ENCODE results near the gene FCGR3B. TPM values are rescaled to one million over a fixed set of nuclear protein-coding genes. Genes with fewer than 3 reads are reported as not detected.
"Not testable (repeated sequence)": the region's sequence is repeated elsewhere in the genome, so short reads cannot be mapped to it uniquely, and the experiment has no call there.

FCGR3B gene
- polyA plus RNA-seq, 1 donor from 2014 or later: 0.18 TPM

DNA sequence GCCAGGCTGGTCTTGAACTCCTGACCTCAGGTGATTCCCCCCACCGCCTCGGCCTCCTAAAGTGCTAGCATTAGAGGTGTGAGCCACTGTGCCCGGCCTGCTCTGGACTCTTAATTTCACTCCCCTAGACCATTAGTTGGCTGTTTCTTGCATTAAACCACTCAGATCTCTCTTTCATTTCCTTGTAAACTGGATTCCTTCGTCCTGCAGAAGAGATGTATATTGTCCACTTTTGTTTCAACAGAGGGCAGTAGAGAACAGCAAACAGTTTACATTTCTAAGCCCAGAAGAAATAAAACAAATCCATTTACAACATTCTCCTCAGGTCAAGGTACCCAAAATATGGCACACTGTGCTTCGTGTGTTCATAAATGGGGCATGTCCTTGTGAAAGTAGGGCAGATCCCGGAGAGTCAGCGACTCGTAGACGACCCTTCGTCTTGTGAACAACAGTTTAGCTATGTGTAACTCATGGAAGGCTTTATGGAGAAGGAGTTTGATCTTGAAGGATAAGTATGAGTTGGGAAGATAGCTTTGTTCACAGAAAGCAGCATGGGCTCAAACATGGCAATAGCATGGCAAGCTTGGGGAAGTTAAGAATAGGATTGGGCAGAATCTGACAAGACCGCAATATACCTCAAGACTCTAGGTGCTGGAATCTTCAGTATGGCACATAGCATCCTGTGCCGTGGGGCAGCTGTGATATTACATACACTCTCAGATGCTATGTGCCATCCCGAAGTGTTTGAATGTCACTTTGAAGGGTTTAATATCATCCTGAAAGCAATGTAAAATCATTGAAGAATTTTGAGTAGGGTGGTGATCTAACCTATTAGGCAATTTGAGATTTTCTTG, 16.8 kb upstream of the FCGR3B start:
- H3K4me3 Mint-ChIP-seq, H3K27ac Mint-ChIP-seq, H3K27me3 Mint-ChIP-seq, H3K36me3 Mint-ChIP-seq, H3K9me3 Mint-ChIP-seq: not testable (repeated sequence)
- peaks cover 10 to 18% (median 11%) of the 10 kb centered on the region in 3 donors for H3K4me1 Mint-ChIP-seq

DNA sequence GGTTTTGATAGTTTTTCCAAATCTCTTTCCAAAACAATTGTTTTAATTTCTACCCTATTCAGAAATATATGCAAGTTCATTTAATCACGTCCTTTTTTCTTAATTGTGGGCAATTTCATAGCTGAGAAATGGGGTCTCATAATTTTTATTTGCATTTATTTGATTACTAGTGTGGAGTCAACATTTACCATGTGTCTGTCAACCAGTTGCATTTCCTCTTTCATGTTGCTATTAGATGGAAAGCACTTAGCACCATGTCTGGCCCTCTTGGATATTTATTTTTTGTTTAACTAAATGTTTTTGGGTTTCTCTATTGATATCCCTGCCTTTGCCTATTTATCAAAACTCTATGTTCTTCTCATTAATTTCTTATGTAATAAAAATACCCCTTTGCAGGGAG, 13.9 kb upstream of the FCGR3B start:
- Mint-ChIP-seq H3K4me1 (peaks cover 16 to 24% (median 17%) of the 10 kb centered on the region in 3 donors), H3K4me3 (peak overlapping the region in 1 of 4 donors; percentile 9)
- H3K27ac Mint-ChIP-seq, H3K36me3 Mint-ChIP-seq, H3K9me3 Mint-ChIP-seq, H3K27me3 Mint-ChIP-seq: not testable (repeated sequence)

GRCh38 chr1:161643481-161644208, 12.7 kb upstream of the FCGR3B start:
- H3K4me1 Mint-ChIP-seq: peaks cover 14 to 24% (median 16%) of the 10 kb centered on the region in 3 donors
- H3K27me3 Mint-ChIP-seq, H3K36me3 Mint-ChIP-seq, H3K4me3 Mint-ChIP-seq, H3K27ac Mint-ChIP-seq, H3K9me3 Mint-ChIP-seq: not testable (repeated sequence)

DNA sequence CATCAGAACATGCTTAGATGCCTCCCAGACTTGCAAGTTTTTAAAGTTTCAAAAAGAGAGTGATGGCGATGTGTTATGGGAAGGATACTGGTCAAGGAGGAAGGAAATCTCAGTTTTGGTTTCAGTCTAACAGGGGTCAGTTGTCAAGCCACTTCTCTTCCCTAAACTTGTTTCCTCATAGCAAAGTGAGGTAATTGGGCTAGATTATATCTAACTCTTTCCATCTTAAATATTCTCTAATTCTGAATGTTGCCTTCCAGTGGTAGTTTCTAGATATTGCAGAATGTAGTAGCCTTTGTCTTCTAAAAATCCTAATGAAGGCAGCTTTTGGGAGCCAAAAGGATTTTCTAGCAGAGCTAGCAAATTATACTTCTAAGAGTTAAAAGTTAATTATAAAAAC, 11.7 kb upstream of the FCGR3B start:
- Mint-ChIP-seq H3K4me3 (peak overlapping the region; percentile 12 to 74 (median 60)), H3K4me1 (peaks cover 12 to 22% (median 13%) of the 10 kb centered on the region in 3 donors)
- H3K27ac Mint-ChIP-seq, H3K36me3 Mint-ChIP-seq, H3K9me3 Mint-ChIP-seq, H3K27me3 Mint-ChIP-seq: not testable (repeated sequence)

DNA sequence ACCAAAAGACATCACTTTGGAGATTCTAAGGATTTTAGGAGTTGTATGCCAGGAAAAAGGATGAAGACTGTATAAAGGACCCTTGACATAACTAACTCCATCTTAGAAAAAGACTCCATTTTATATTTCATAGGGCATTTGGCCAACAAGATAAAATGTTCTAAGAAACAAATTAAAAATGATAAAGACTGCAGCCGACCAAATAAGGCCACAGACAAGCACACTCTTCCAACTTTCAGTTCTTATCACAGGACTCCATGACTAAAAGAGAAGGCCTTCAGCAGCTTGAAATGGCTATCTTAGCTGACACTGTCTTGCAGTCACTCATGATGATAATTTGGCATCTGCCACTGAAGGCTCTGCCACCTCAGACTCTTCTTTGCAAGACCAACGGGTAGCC, 8.2 kb upstream of the FCGR3B start:
- peaks cover 11 to 19% (median 12%) of the 10 kb centered on the region in 3 donors for H3K4me1 Mint-ChIP-seq
- not testable (repeated sequence) for H3K27me3 Mint-ChIP-seq, H3K4me3 Mint-ChIP-seq, H3K27ac Mint-ChIP-seq, H3K36me3 Mint-ChIP-seq, H3K9me3 Mint-ChIP-seq

- not testable (repeated sequence) for H3K27me3 Mint-ChIP-seq, H3K36me3 Mint-ChIP-seq, H3K27ac Mint-ChIP-seq, H3K4me3 Mint-ChIP-seq, H3K9me3 Mint-ChIP-seq
- peaks cover 10 to 17% (median 12%) of the 10 kb centered on the region in 3 donors for H3K4me1 Mint-ChIP-seq
Measured at GRCh38 chr1:161638251-161638993, 7.4 kb upstream of the FCGR3B start.

GRCh38 chr1:161636976-161637375, 6.0 kb upstream of the FCGR3B start:
- not testable (repeated sequence) for H3K9me3 Mint-ChIP-seq, H3K36me3 Mint-ChIP-seq, H3K27me3 Mint-ChIP-seq, H3K27ac Mint-ChIP-seq, H3K4me1 Mint-ChIP-seq, H3K4me3 Mint-ChIP-seq

GRCh38 chr1:161636189-161636782, 5.3 kb upstream of the FCGR3B start:
- H3K36me3 Mint-ChIP-seq, H3K9me3 Mint-ChIP-seq, H3K27ac Mint-ChIP-seq, H3K4me3 Mint-ChIP-seq, H3K4me1 Mint-ChIP-seq, H3K27me3 Mint-ChIP-seq: not testable (repeated sequence)

GRCh38 chr1:161634993-161635392, 4.0 kb upstream of the FCGR3B start:
- H3K36me3 Mint-ChIP-seq: not testable (repeated sequence)

GRCh38 chr1:161630128-161630742, 741 bp downstream of the FCGR3B start:
- H3K27ac Mint-ChIP-seq: not testable (repeated sequence)

More at GRCh38 chr1:161634993-161635392, 4.0 kb upstream of the FCGR3B start:
- not testable (repeated sequence) for H3K4me1 Mint-ChIP-seq, H3K4me3 Mint-ChIP-seq, H3K27ac Mint-ChIP-seq, H3K27me3 Mint-ChIP-seq, H3K9me3 Mint-ChIP-seq

DNA sequence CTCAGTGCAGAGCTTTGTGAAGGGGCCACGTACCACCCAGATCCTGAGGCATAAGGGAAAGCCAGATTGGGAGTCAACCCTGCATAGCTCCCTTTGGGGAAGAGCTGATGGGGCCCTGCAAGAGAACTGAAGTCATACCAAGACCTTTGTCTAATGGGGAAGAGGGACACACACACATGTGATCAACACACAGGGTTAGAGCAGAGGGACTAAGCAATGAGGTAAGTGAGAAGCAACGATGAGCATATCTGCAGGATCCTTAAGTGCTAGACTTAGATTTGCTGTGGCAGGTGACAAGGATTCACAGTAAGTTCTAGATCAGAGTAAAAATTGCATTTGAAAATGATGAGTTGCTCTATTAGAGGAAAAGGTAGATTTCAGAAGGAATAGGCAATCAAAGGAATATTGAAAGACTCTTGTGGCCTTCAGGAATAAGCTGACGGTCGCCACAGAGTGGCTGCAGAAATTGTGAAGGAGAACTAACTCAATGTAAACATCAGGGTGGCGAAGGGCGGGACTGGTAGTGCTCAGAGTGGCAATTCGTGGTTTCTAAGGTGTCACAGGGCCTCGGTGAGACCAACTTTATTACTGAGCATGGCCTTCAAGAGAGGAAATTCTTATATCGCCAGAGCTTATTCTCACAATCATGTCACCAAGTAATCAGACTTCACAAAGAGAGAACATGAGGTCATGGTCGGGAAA, 4.4 kb downstream of the FCGR3B start:
- Mint-ChIP-seq H3K27ac (peak overlapping the region in 2 of 3 donors; percentile 3 to 36), H3K4me1 (peaks cover 9 to 27% (median 22%) of the 10 kb centered on the region in 3 donors), H3K4me3 (peak overlapping the region in 2 of 4 donors; percentile 7 to 23)
- H3K36me3 Mint-ChIP-seq, H3K27me3 Mint-ChIP-seq, H3K9me3 Mint-ChIP-seq: not testable (repeated sequence)

More at GRCh38 chr1:161630128-161630742, 741 bp downstream of the FCGR3B start:
- H3K27me3 Mint-ChIP-seq, H3K36me3 Mint-ChIP-seq, H3K4me3 Mint-ChIP-seq, H3K9me3 Mint-ChIP-seq, H3K4me1 Mint-ChIP-seq: not testable (repeated sequence)

DNA sequence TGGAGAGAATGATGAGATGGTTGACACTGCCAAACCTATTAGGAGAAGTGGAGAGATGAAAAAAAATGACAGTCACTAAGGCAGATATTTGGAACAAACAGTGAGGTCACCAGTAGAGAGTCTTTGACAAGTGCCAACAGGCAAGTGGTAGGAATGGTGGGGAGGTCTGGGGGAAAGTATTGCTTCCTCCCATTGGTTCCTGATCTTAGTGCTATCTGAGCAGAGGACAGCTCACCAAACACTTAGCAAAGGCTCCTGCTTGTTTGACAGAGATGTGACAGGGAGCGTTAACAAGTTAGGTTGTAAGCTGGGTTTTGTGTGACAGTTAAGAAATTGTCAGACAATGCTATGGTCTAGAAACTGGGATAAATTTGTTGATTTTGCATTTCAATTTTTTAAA, 6.4 kb downstream of the FCGR3B start:
- peaks cover 16 to 32% (median 29%) of the 10 kb centered on the region in 3 donors for H3K4me1 Mint-ChIP-seq
- not testable (repeated sequence) for H3K27me3 Mint-ChIP-seq, H3K36me3 Mint-ChIP-seq, H3K27ac Mint-ChIP-seq, H3K4me3 Mint-ChIP-seq, H3K9me3 Mint-ChIP-seq

GRCh38 chr1:161623401-161624051, 7.5 kb downstream of the FCGR3B start:
- H3K9me3 Mint-ChIP-seq, H3K36me3 Mint-ChIP-seq, H3K27me3 Mint-ChIP-seq: not testable (repeated sequence)
- H3K4me1 Mint-ChIP-seq: peaks cover 16 to 32% (median 29%) of the 10 kb centered on the region in 3 donors
- peak overlapping the region in 2 of 4 donors; percentile 29 to 64 for H3K4me3 Mint-ChIP-seq
- peak overlapping the region in 2 of 3 donors; percentile 3 to 73 for H3K27ac Mint-ChIP-seq

DNA sequence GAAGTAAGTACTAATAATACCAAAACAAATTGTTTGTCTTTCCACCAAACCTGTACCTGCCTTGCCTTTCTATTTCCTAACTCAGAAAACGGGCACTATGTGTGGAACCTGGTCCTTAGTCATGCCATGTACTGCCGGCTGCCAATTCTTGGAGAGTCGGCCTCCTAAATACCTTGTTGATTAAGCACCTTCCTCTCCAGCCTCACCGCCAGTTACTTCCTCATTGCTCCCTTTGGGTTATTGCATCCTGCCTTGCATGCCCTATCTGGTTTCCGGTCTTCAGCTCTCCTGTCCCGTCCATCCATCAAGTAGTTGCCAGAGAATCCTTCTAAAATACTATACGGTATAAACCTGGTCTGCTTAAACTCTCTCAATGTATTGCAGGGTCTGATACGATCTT, 8.9 kb downstream of the FCGR3B start:
- Mint-ChIP-seq H3K4me1 (peaks cover 16 to 32% (median 29%) of the 10 kb centered on the region in 3 donors), H3K27ac (peak overlapping the region in 2 of 3 donors; percentile 69 to 96), H3K4me3 (peak overlapping the region; percentile 91 to 98 (median 92))
- not testable (repeated sequence) for H3K36me3 Mint-ChIP-seq, H3K27me3 Mint-ChIP-seq, H3K9me3 Mint-ChIP-seq
